Heart right ventricle (tissue), 16 donors: ENCODE results near the gene ANO3. TPM values are rescaled to one million over a fixed set of nuclear protein-coding genes. Genes with fewer than 3 reads are reported as not detected.

Source experiments
- ATAC-seq, 8 donors: fragments of 200-7000 bp; cut with Tn5 transposase; one replicate each; pipeline ENCODE4 v1.9.1; 2020; ENCODE audit warnings: mild to moderate bottlenecking in 8 of 8, moderate library complexity in 8 of 8, moderate number of reproducible peaks in 1 of 8
- DNase-seq, 2 donors: peaks; one replicate each; pipeline ENCODE4 v3.0.0-alpha.2; 2020
- H3K27ac ChIP-seq, 10 donors: fragments of 200-600 bp; sonication (generic) in 2 of 10; one replicate each; pipeline versions ENCODE4 v1.5.0 to v1.8.0; 2020 to 2022; ENCODE audit warnings: mild to moderate bottlenecking in 3 of 10
- H3K27me3 ChIP-seq, 7 donors: fragments of 200-600 bp; one replicate each; pipeline ENCODE4 v1.8.0; 2021 to 2022; ENCODE audit warnings: mild to moderate bottlenecking in 2 of 7
- H3K36me3 ChIP-seq, 9 donors: fragments of 200-600 bp; sonication (generic) in 1 of 9; one replicate each; pipeline versions ENCODE4 v1.5.0 to v1.8.0; 2020 to 2022; ENCODE audit warnings: mild to moderate bottlenecking in 2 of 9
- H3K4me1 ChIP-seq, 9 donors: fragments of 200-600 bp; sonication (generic) in 1 of 9; one replicate each; pipeline versions ENCODE4 v1.5.0 to v1.8.0; 2020 to 2022; ENCODE audit warnings: mild to moderate bottlenecking in 4 of 9
- H3K4me3 ChIP-seq, 10 donors: fragments of 200-600 bp; sonication (generic) in 2 of 10; one replicate each; pipeline versions ENCODE4 v1.5.0 to v1.8.0; 2020 to 2022; ENCODE audit warnings: mild to moderate bottlenecking in 7 of 10, moderate library complexity in 2 of 10
- H3K9me3 ChIP-seq, 11 donors: fragments of 200-600 bp in 10 of 11; sonication (generic) in 2 of 11; one replicate each; pipeline versions ENCODE4 v1.5.0 to v1.8.0; 2013 to 2022; ENCODE audit warnings: mild to moderate bottlenecking in 2 of 11, control low read depth in 1 of 11, moderate library complexity in 1 of 11
- CTCF ChIP-seq, 9 donors: fragments of 200-600 bp; sonication (generic) in 2 of 9; IDR thresholded peaks; one replicate each; pipeline versions ENCODE4 v1.5.0 to v1.8.0; 2021 to 2022; ENCODE audit warnings: antibody characterized with exemption in 9 of 9, mild to moderate bottlenecking in 5 of 9, moderate library complexity in 1 of 9
- WGBS, 2 donors: extraction: QIAGEN DNeasy Blood & Tissue Kit; methylation state at CpG; one replicate each; pipeline ENCODE4 v1.1.7; 2013; ENCODE audit warnings: inconsistent platforms in 1 of 2; 5-methylcytosine and 5-hydroxymethylcytosine counted together
- intact Hi-C, 10 donors: fragments of 100-400 bp; cut with DNase I; formaldehyde crosslinking; loops; one replicate each; pipeline versions ENCODE4 v1.11.1 to v1.14.2; 2022
- polyA plus RNA-seq, 2 donors: library from polyadenylated mRNA; stranded (reverse); fragments of 200-250 nt; gene quantifications; one replicate each; pipeline ENCODE4 v1.2.3, GENCODE V29; 2013
- total RNA-seq, 10 donors: library from RNA; stranded (reverse); fragmentation: NEBNext Ultra II Directional in 3 of 10; extraction: Animal tissue kit (Norgen Biotek cat#: 25700) in 3 of 10; gene quantifications; one replicate each; pipeline versions ENCODE4 v1.2.1 to v1.2.4, GENCODE V29; 2021 to 2023
- donor health status: Arrhythmogenic right ventricular cardiomyopathy.
- donor health status: ischemic (EF 13 %, LVEDD 7.1; RV severe dilation, severe dysfunction).
- donor health status: healthy with polysubstance abuse.
- donor health status: DM: no; HTN: yes; CAD: no.
- donor health status: DM: no; HTN: no; CAD: no.
- donor health status: ischemic (EF 25% LVEDD 6.9; RV normal size, moderate dysfunction).
- donor health status: ischemic (EF 25% LVEDD 5.7; RV mildly dilated, moderate dysfunction).
- donor health status: healthy.
- donor health status: DM: yes; HTN: yes; CAD: no.
- donor health status: Ischemic cardiomyopathy.
- donor health status: ischemic (EF 35%, LVEDD 5.7; RV mildly dilated, moderate dysfunction).
- donor health status: nonischemic (EF 11% LVEDD 7.7; RV severe dilation, severe dysfunction).
- donor health status: DM: yes; HTN: yes; CAD: no.
- donor health status: PGD.
- donor health status: ischemic (EF 29% LVEDD 5.4; RV normal size, mild dysfunction).
- donor health status: nonischemic (EF 23%, LVEDD 6.1; RV moderate dilation, normal function).

ANO3 gene
- total and polyA plus RNA-seq, 12 donors: 0.01 to 0.30 (median 0.07) TPM; not detected in 5

GRCh38 chr11:26608507-26609146, 276.7 kb downstream of the ANO3 start:
- TF ChIP-seq CTCF (IDR thresholded peaks at IDR 0.05): no peak
- Histone ChIP-seq H3K27ac (no peak overlapping the region), H3K36me3 (no peaks in the 10 kb centered on the region), H3K9me3 (peaks cover 0 to 64% (median 9%) of the 10 kb centered on the region in 11 donors), H3K4me1 (no peaks in the 10 kb centered on the region), H3K27me3 (no peaks in the 10 kb centered on the region), H3K4me3 (no peak overlapping the region)
- 79 to 82% methylated on average over 9 of the region's 9 CpGs for WGBS, 2 donors
- ATAC-seq (no peak), DNase-seq (no peak)
- intact Hi-C loops: no loop called here

DNA sequence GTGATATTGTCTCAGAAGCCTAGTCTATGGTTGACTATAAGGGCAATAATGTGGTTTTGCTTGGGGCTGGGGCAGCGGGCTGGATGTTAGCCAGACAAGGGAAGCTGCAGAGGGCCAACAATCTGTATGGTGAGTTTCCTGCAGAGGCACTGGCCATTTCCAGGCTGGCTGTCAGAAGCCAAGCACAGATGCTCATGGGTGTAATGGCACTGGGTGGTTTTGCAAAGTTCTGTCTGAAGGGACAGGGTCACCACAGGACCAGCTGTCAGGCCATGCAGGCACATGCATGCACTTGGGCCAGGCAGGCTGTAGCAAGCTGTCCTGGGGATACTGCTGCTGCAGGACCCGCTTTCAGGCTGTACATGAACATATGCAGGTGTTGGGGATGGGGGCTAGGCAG, 281.8 kb downstream of the ANO3 start:
- intact Hi-C loops: no loop called here
- Histone ChIP-seq H3K27ac (no peak overlapping the region), H3K4me1 (no peaks in the 10 kb centered on the region), H3K36me3 (no peaks in the 10 kb centered on the region), H3K9me3 (peaks cover 0 to 38% (median 11%) of the 10 kb centered on the region in 11 donors), H3K4me3 (no peak overlapping the region), H3K27me3 (no peaks in the 10 kb centered on the region)
- ATAC-seq: no peak
- no peak for TF ChIP-seq CTCF (IDR thresholded peaks at IDR 0.05)
- 86 to 87% methylated on average over 2 of the region's 2 CpGs for WGBS, 2 donors
- no peak for DNase-seq

DNA sequence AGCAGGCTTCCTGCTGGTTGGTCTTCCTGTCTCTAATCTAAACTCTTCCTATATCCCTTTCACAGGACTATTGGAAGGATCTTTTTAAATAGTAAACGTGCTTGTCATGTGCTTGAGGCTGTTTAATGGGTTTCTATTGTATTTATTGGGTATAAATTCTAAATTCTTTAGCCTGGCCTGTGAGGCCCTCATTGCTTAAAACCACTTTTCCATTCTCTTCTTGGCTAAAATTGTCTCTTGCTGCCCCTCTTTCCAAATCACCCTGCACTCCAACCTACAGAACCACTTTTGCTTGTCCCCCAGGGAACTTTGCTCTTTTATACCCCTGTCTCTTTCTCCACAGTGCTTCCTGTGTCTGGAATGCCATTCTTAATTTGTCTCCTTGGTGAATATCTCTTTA, 286.5 kb downstream of the ANO3 start:
- DNase-seq (no peak), ATAC-seq (no peak)
- Histone ChIP-seq H3K4me3 (no peak overlapping the region), H3K27me3 (no peaks in the 10 kb centered on the region), H3K4me1 (no peaks in the 10 kb centered on the region), H3K9me3 (peaks cover 0 to 6% (median 0%) of the 10 kb centered on the region in 11 donors), H3K27ac (no peak overlapping the region), H3K36me3 (no peaks in the 10 kb centered on the region)
- TF ChIP-seq CTCF (IDR thresholded peaks at IDR 0.05): no peak
- 24 to 34% methylated on average over 1 of the region's 1 CpG for WGBS, 2 donors
- intact Hi-C loops: no loop called here

DNA sequence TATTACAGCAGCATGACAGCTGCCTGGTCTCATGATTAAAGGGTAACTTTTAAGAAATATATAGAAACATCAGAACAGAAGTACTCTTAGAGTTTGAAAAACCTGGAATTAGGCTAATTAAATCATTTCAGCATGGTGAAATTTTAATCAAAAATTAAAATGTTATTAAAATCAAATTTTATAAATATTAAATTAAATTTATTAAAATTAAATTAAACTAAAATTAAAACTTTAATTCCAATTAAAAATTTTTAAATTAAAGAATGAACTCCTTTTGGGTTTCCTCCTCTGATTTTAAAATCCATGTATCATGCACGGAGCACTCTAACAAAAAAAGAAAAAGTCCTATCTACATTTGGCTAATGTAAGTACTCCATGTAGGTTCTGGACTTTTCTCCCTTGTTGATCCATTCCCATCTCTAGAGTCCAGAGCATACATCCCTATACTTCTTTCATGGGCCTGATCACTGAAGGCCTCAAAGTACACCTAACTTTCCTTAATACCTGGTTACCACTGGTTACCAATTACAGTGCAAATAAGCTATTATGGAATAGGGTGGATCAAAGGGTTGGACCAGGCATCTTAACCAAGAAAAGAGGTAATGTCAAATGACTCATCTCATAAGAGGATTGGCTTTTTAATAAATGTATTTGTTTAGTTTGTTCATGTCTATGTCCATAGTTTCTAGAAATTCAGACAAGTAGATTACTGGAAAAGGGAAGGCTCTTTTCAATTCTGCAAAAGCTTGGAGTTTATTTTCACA, 288.5 kb downstream of the ANO3 start:
- ATAC-seq (no peak), DNase-seq (no peak)
- no peaks in the 10 kb centered on the region for H3K27me3 ChIP-seq
- no peak overlapping the region for H3K4me3 ChIP-seq
- intact Hi-C loops: no loop called here
- no peaks in the 10 kb centered on the region for H3K4me1 ChIP-seq
- H3K27ac ChIP-seq: no peak overlapping the region
- H3K9me3 ChIP-seq: no peaks in the 10 kb centered on the region
- no peak for TF ChIP-seq CTCF (IDR thresholded peaks at IDR 0.05)
- no peaks in the 10 kb centered on the region for H3K36me3 ChIP-seq
- 95 to 97% methylated on average over 1 of the region's 1 CpG for WGBS, 2 donors
